ENCODE results near the gene PCDHGA3. TPM values are rescaled to one million over a fixed set of nuclear protein-coding genes. Genes with fewer than 3 reads are reported as not detected.
A peak's percentile ranks its signal among the peaks of the same experiment; 100 is the strongest.

PCDHGA3 gene
- total and polyA plus RNA-seq, 2 donors (not counting 3 experiments of a cell fraction or from before 2014, with no cell fraction given) = 0.88 to 1.1 TPM

- CTCF ChIA-PET = interaction anchor here (0.8 to 1.3 kb wide), 2 partner anchors 22 to 36 kb away, joined by 3 read pairs; partner anchors contain the start of genes PCDHGA1 and PCDHGA3
- no peak overlapping the region for H3K9ac ChIP-seq (replicated peaks; ENCODE audit: extremely low read depth, insufficient read depth, low read length)
Observed at GRCh38 chr5:141366016-141366896, 22.6 kb downstream of the PCDHGA3 start.

GRCh38 chr5:141369994-141370848, 26.6 kb downstream of the PCDHGA3 start, which contains the start of gene PCDHGB3:
Gene PCDHGB3, plus strand, starts transcription at chr5:141370242. Its CDS starts 153 bp downstream, at chr5:141370395.
- no peaks in the 10 kb centered on the region for H4K20me1 ChIP-seq (replicated peaks; ENCODE audit: control insufficient read depth, extremely low read depth, insufficient read depth, low read length)
- intact Hi-C loops (cut with micrococcal nuclease) = loop anchor here (1.0 to 5.0 kb wide), 2 partner anchors 52 to 191 kb away; partner anchors contain the start of gene PCDHGA11
- POLR2A ChIA-PET = no interaction called here
- FAIRE-seq (no peak), DNase-seq (ENCODE audit: low read depth, low spot score) (peak; percentile 40)
- TSS peak; percentile 11 for BruUV-seq (replicated peaks)
- H3K36me3 ChIP-seq (ENCODE audit: control insufficient read depth in 2 of 2, extremely low read depth in 1 of 2, insufficient read depth in 2 of 2, low read length in 2 of 2) = no peaks in the 10 kb centered on the region
- H3K27ac ChIP-seq (ENCODE audit: insufficient read depth, low read depth, low read length) = no peak within 1 kb of the TSS
- peak within 1 kb of the TSS; percentile 45 for H3K4me2 ChIP-seq (ENCODE audit: insufficient read depth, low read length)
- no peaks in the 10 kb centered on the region for H3K4me1 ChIP-seq (ENCODE audit: control insufficient read depth, extremely low read depth, insufficient read depth, low read length)
- peak within 1 kb of the TSS in 1 of 3 experiments; percentile 23 for H3K4me3 ChIP-seq (replicated peaks in 1 of 3; ENCODE audit: insufficient read depth in 1 of 3, low read depth in 1 of 3, low read length in 3 of 3)
- no peak within 1 kb of the TSS for H2AFZ ChIP-seq (ENCODE audit: low read depth, low read length)
- dilution Hi-C loops (cut with MboI; ENCODE audit: extremely low pct_ligation_motif_present, low sequenced_read_pairs) = no loop called here
- H3K9me3 ChIP-seq (replicated peaks; ENCODE audit: control insufficient read depth, insufficient read depth, low read length) = peaks cover under 1% of the 10 kb centered on the region
- H3K27me3 ChIP-seq (ENCODE audit: control insufficient read depth in 2 of 2, insufficient read depth in 2 of 2, low read length in 2 of 2) = peaks cover 40 to 91% of the 10 kb centered on the region in 2 experiments
- no peaks in the 10 kb centered on the region for H3K9me1 ChIP-seq (replicated peaks; ENCODE audit: control insufficient read depth, extremely low read depth, insufficient read depth, low read length)
- CTCF ChIA-PET = interaction anchor here (0.5 to 3.5 kb wide), 35 partner anchors 10 to 249 kb away, joined by 3 to 57 read pairs (median 5); partner anchors contain the start of genes DIAPH1, PCDHB14, PCDHB15 and PCDHGA1
- no peaks in the 10 kb centered on the region for H3K79me2 ChIP-seq (ENCODE audit: control insufficient read depth, insufficient read depth, low read length)
- no peak for TF ChIP-seq JUN (IDR thresholded peaks at IDR 0.05; ENCODE audit: borderline replicate concordance, insufficient read depth, insufficient read length, low read depth)
- TF ChIP-seq CTCF (IDR thresholded peaks at IDR 0.05; ENCODE audit: extremely low read depth in 1 of 2, insufficient read depth in 1 of 2, low read depth in 1 of 2, low read length in 2 of 2) = peak in 1 of 2 donors; percentile 24
- TF ChIP-seq FOS (IDR thresholded peaks at IDR 0.05; ENCODE audit: borderline replicate concordance, insufficient read depth, low read length) = no peak
- TF ChIP-seq EZH2 (IDR thresholded peaks at IDR 0.05; ENCODE audit: borderline replicate concordance, low read depth, low read length, severe bottlenecking) = no peak
- TF ChIP-seq GATA2 (IDR thresholded peaks at IDR 0.05; ENCODE audit: insufficient read depth, insufficient read length, low read depth, low read length) = no peak
- TF ChIP-seq MAX (IDR thresholded peaks at IDR 0.05; ENCODE audit: insufficient read depth, insufficient read length) = no peak
- H3K9ac ChIP-seq (replicated peaks; ENCODE audit: extremely low read depth, insufficient read depth, low read length) = no peak within 1 kb of the TSS

More at GRCh38 chr5:141366016-141366896, 22.6 kb downstream of the PCDHGA3 start:
- peak; percentile 39 for TF ChIP-seq EZH2 (IDR thresholded peaks at IDR 0.05; ENCODE audit: borderline replicate concordance, low read depth, low read length, severe bottlenecking)
- no peak for TF ChIP-seq GATA2 (IDR thresholded peaks at IDR 0.05; ENCODE audit: insufficient read depth, insufficient read length, low read depth, low read length)
- no peak for FAIRE-seq
- Histone ChIP-seq H3K9me3 (replicated peaks; ENCODE audit: control insufficient read depth, insufficient read depth, low read length) (peaks cover 2% of the 10 kb centered on the region), H3K27ac (ENCODE audit: insufficient read depth, low read depth, low read length) (no peak overlapping the region), H3K4me2 (ENCODE audit: insufficient read depth, low read length) (no peak overlapping the region), H3K4me3 (replicated peaks in 1 of 3; ENCODE audit: insufficient read depth in 1 of 3, low read depth in 1 of 3, low read length in 3 of 3) (no peak overlapping the region), H3K4me1 (ENCODE audit: control insufficient read depth, extremely low read depth, insufficient read depth, low read length) (no peaks in the 10 kb centered on the region), H3K36me3 (ENCODE audit: control insufficient read depth in 2 of 2, extremely low read depth in 1 of 2, insufficient read depth in 2 of 2, low read length in 2 of 2) (no peaks in the 10 kb centered on the region), H3K27me3 (ENCODE audit: control insufficient read depth in 2 of 2, insufficient read depth in 2 of 2, low read length in 2 of 2) (peaks cover 52 to 90% of the 10 kb centered on the region in 2 experiments), H3K79me2 (ENCODE audit: control insufficient read depth, insufficient read depth, low read length) (no peaks in the 10 kb centered on the region), H3K9me1 (replicated peaks; ENCODE audit: control insufficient read depth, extremely low read depth, insufficient read depth, low read length) (no peaks in the 10 kb centered on the region), H4K20me1 (replicated peaks; ENCODE audit: control insufficient read depth, extremely low read depth, insufficient read depth, low read length) (no peaks in the 10 kb centered on the region), H2AFZ (ENCODE audit: low read depth, low read length) (no peak overlapping the region)
- dilution Hi-C loops (cut with MboI; ENCODE audit: extremely low pct_ligation_motif_present, low sequenced_read_pairs) (no loop called here), intact Hi-C loops (cut with micrococcal nuclease) (no loop called here)
- no peak for DNase-seq (ENCODE audit: low read depth, low spot score)
- POLR2A ChIA-PET = no interaction called here
- BruUV-seq (replicated peaks) = no TSS peak

Data from endothelial cell of umbilical vein (primary cell).